ENCODE data around the gene TRERF1. TPM values are rescaled to one million over a fixed set of nuclear protein-coding genes. Genes with fewer than 3 reads are reported as not detected.

Gene TRERF1
- total RNA-seq, 1 donor from 2014 or later = 3.8 TPM

DNA sequence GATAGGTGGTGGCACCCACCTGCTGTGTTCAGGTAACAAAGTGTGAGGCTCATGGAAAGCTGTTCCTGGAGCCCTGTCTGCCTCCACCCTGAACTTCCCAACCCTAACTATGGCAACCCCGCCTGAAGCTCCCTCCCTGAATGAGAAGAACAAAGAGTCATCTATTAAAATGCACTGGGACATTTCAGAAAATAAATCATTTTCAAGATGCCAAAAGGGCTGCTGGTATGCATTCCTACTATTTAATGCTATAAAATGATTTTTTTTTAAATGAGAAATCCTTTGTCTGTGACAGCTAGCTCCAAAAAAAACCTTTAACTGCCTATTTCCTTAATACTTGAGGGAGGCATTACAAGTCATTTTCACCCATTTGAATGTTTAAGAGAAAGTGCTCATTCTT lies 149.7 kb downstream of the TRERF1 start:
- Histone ChIP-seq H3K36me3 (no peaks in the 10 kb centered on the region), H3K4me3 (no peak overlapping the region), H3K9me3 (no peaks in the 10 kb centered on the region), H3K27me3 (no peaks in the 10 kb centered on the region), H3K27ac (no peak overlapping the region), H3K4me1 (no peaks in the 10 kb centered on the region)
- no peak for ATAC-seq
- intact Hi-C loops (cut with DNase I) = no loop called here
- DNase-seq = no peak
- TF ChIP-seq, protein P1, sequence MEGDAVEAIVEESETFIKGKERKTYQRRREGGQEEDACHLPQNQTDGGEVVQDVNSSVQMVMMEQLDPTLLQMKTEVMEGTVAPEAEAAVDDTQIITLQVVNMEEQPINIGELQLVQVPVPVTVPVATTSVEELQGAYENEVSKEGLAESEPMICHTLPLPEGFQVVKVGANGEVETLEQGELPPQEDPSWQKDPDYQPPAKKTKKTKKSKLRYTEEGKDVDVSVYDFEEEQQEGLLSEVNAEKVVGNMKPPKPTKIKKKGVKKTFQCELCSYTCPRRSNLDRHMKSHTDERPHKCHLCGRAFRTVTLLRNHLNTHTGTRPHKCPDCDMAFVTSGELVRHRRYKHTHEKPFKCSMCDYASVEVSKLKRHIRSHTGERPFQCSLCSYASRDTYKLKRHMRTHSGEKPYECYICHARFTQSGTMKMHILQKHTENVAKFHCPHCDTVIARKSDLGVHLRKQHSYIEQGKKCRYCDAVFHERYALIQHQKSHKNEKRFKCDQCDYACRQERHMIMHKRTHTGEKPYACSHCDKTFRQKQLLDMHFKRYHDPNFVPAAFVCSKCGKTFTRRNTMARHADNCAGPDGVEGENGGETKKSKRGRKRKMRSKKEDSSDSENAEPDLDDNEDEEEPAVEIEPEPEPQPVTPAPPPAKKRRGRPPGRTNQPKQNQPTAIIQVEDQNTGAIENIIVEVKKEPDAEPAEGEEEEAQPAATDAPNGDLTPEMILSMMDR (IDR thresholded peaks at IDR 0.05) = no peak

- no peak overlapping the region for H3K4me3 ChIP-seq
- H3K9me3 ChIP-seq = no peaks in the 10 kb centered on the region
- H3K27ac ChIP-seq = no peak overlapping the region
- TF ChIP-seq, protein P1 (IDR thresholded peaks at IDR 0.05) = no peak
- intact Hi-C loops (cut with DNase I) = no loop called here
- DNase-seq (no peak), ATAC-seq (no peak)
- no peaks in the 10 kb centered on the region for H3K4me1 ChIP-seq
- H3K36me3 ChIP-seq = no peaks in the 10 kb centered on the region
- no peaks in the 10 kb centered on the region for H3K27me3 ChIP-seq
Measured at GRCh38 chr6:42300701-42301100, 151.0 kb downstream of the TRERF1 start.

DNA sequence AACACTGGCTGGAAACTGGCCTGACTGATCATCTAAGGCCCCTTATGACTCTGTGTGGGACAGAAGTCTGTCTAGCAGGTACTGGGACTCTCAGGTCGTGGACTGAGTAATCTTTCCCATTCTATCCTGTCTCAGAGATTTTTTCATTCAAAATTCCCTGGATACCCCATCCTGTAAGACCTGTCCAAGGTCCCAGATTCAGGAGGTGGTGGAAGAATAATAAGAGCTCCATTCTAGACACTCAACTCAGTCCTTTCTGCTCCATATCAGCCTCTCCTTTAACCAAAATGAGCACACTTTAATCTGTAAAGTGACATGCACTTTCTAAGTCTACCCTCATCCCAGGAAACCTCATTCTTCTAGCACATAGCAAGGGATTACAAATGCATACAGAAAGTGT lies 151.5 kb downstream of the TRERF1 start:
- no peak for ATAC-seq
- Histone ChIP-seq H3K9me3 (no peaks in the 10 kb centered on the region), H3K4me1 (no peaks in the 10 kb centered on the region), H3K4me3 (no peak overlapping the region), H3K27ac (no peak overlapping the region), H3K27me3 (no peaks in the 10 kb centered on the region), H3K36me3 (no peaks in the 10 kb centered on the region)
- intact Hi-C loops (cut with DNase I) = no loop called here
- DNase-seq = no peak
- TF ChIP-seq, protein P1 (IDR thresholded peaks at IDR 0.05) = no peak

DNA sequence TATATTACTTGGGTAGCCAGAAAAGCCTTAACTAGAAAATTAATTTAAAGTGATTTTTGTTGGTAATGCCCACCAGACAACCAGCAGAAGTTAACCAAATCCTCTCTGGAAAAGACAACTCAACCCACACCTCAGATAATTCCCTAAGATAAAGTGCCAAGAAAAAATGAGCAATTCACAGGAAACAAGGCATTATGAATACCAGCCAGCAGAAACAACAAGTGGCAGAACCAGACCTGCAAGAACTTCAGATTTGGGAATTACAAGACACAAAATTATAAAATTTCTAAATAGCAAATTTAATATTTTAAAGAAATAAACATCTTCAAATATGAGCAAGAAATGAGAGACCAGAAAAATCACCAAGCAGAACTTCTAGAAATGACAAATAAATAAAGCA lies 154.1 kb downstream of the TRERF1 start:
- TF ChIP-seq, protein P1 (IDR thresholded peaks at IDR 0.05) = no peak
- Histone ChIP-seq H3K27me3 (no peaks in the 10 kb centered on the region), H3K9me3 (no peaks in the 10 kb centered on the region), H3K4me1 (peaks cover 3% of the 10 kb centered on the region), H3K4me3 (no peak overlapping the region), H3K27ac (no peak overlapping the region), H3K36me3 (no peaks in the 10 kb centered on the region)
- DNase-seq (no peak), ATAC-seq (no peak)
- intact Hi-C loops (cut with DNase I) = no loop called here

DNA sequence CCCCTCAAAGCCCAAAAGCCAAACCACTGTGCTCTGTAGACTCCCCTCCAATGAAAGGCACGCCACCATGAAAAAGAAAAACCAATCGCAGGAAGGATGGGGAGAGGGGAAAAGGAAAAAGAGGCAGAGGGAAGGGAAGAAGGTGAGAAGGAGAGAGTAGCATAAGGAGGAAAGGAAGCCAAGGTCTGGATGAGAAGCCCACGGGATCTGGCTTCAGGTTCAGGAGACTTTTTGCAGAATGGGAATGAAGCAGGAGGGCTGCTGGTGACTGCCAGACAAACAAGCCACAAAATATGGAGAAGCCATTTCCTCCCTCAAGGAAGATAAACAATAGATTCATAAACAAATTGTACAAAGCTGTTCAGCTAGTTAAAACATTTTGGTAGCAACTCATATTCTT lies 155.1 kb downstream of the TRERF1 start:
- TF ChIP-seq, protein P1 (IDR thresholded peaks at IDR 0.05) = no peak
- no peaks in the 10 kb centered on the region for H3K9me3 ChIP-seq
- H3K4me3 ChIP-seq = no peak overlapping the region
- H3K27ac ChIP-seq = no peak overlapping the region
- intact Hi-C loops (cut with DNase I) = no loop called here
- DNase-seq (no peak), ATAC-seq (no peak)
- H3K36me3 ChIP-seq = no peaks in the 10 kb centered on the region
- H3K27me3 ChIP-seq = no peaks in the 10 kb centered on the region
- H3K4me1 ChIP-seq = peaks cover 3% of the 10 kb centered on the region

GRCh38 chr6:42295677-42296076 lies 156.0 kb downstream of the TRERF1 start:
- Histone ChIP-seq H3K27me3 (no peaks in the 10 kb centered on the region), H3K4me1 (peaks cover 3% of the 10 kb centered on the region), H3K4me3 (no peak overlapping the region), H3K9me3 (no peaks in the 10 kb centered on the region), H3K36me3 (no peaks in the 10 kb centered on the region), H3K27ac (no peak overlapping the region)
- DNase-seq (no peak), ATAC-seq (no peak)
- intact Hi-C loops (cut with DNase I) = no loop called here
- TF ChIP-seq, protein P1 (IDR thresholded peaks at IDR 0.05) = no peak

Data from upper lobe of right lung (tissue), 1 donor.